HTERT RPE-1 (cell line): ENCODE data around the gene INPP5B.

Experiments
- in situ Hi-C: fragments of 300-500 bp; cut with MboI; formaldehyde crosslinking; loops from 4 replicates; pipeline ENCODE4 v1.14.3; 2020; ENCODE audit warnings: low sequenced_read_pairs

INPP5B gene

GRCh38 chr1:37879865-37880264 lies 67.0 kb downstream of the INPP5B start:
- in situ Hi-C loops: no loop called here

GRCh38 chr1:37878071-37878470 lies 68.8 kb downstream of the INPP5B start:
- in situ Hi-C loops: no loop called here

- in situ Hi-C loops: no loop called here
Observed at GRCh38 chr1:37875833-37876232, 71.0 kb downstream of the INPP5B start.

- in situ Hi-C loops: no loop called here
Observed at GRCh38 chr1:37872692-37873091, 74.2 kb downstream of the INPP5B start.

- in situ Hi-C loops: no loop called here
Observed at GRCh38 chr1:37868466-37868865, 78.4 kb downstream of the INPP5B start.

GRCh38 chr1:37867784-37868183 lies 79.1 kb downstream of the INPP5B start:
- in situ Hi-C loops: no loop called here

- in situ Hi-C loops: no loop called here
Observed at GRCh38 chr1:37866491-37866890, 80.4 kb downstream of the INPP5B start.

GRCh38 chr1:37865348-37866120 lies 81.3 kb downstream of the INPP5B start:
- in situ Hi-C loops: no loop called here

GRCh38 chr1:37862330-37862729 lies 84.5 kb downstream of the INPP5B start:
- in situ Hi-C loops: no loop called here

GRCh38 chr1:37861151-37861550 lies 85.7 kb downstream of the INPP5B start:
- in situ Hi-C loops: no loop called here

GRCh38 chr1:37860346-37860666 lies 86.5 kb downstream of the INPP5B start:
- in situ Hi-C loops: no loop called here

GRCh38 chr1:37859507-37860345 lies 87.1 kb downstream of the INPP5B start, which contains the start of gene MTF1:
Gene MTF1 (minus strand): TSS chr1:37859592. CDS start chr1:37857658, 1,934 bp downstream.
- in situ Hi-C loops: no loop called here

- in situ Hi-C loops: no loop called here
Observed at GRCh38 chr1:37858931-37859506, 87.8 kb downstream of the INPP5B start.

GRCh38 chr1:37854406-37854805 lies 92.4 kb downstream of the INPP5B start:
- in situ Hi-C loops: no loop called here

GRCh38 chr1:37853157-37853556 lies 93.7 kb downstream of the INPP5B start:
- in situ Hi-C loops: no loop called here

- in situ Hi-C loops: no loop called here
Observed at GRCh38 chr1:37851782-37852210, 95.1 kb downstream of the INPP5B start.

- in situ Hi-C loops: no loop called here
Observed at GRCh38 chr1:37851262-37851661, 95.6 kb downstream of the INPP5B start.

- in situ Hi-C loops: no loop called here
Observed at GRCh38 chr1:37850352-37850955, 96.4 kb downstream of the INPP5B start.

- in situ Hi-C loops: no loop called here
Observed at GRCh38 chr1:37849480-37849879, 97.4 kb downstream of the INPP5B start.

- in situ Hi-C loops: no loop called here
Observed at GRCh38 chr1:37846647-37847339, 100.1 kb downstream of the INPP5B start.

- in situ Hi-C loops: no loop called here
Observed at GRCh38 chr1:37845786-37846185, 101.1 kb downstream of the INPP5B start.
